Left colon (tissue), 2 donors: ENCODE results near the gene CDH7. TPM values are rescaled to one million over a fixed set of nuclear protein-coding genes. Genes with fewer than 3 reads are reported as not detected.

Experiments used
- ATAC-seq: fragments of 200-7000 bp; cut with Tn5 transposase; one replicate; pipeline ENCODE4 v1.9.1; 2020; ENCODE audit warnings: mild to moderate bottlenecking, moderate library complexity
- DNase-seq, 2 donors: peaks; one replicate each; pipeline ENCODE4 v3.0.0-alpha.2; 2020
- intact Hi-C, 2 donors: fragments of 100-400 bp; cut with DNase I in 1 of 2; cut with micrococcal nuclease in 1 of 2; formaldehyde crosslinking; loops; one replicate each; pipeline versions ENCODE4 v1.11.2 to v1.14.0; 2022; cut with DNase I, micrococcal nuclease
- long read RNA-seq: library from polyadenylated mRNA; unstranded; transcript quantifications from one replicate; pipeline ENCODE4 v2.0.0, GENCODE V29; 2021
- total RNA-seq, 2 donors: library from RNA; stranded (reverse); fragmentation: NEBNext Ultra II Directional; extraction: Animal tissue kit (Norgen Biotek cat#: 25700); gene quantifications; one replicate each; pipeline ENCODE4 v1.2.1, GENCODE V29; 2021
- donor health status: DM: no; HTN: no; CAD: no.
- donor health status: DM: yes; HTN: yes; CAD: no.

CDH7 gene
- not detected for total RNA-seq
- long read RNA-seq, result 0 reads

- no peak for ATAC-seq
- DNase-seq, result no peak
- intact Hi-C loops, result no loop called here
Observed at GRCh38 chr18:65750389-65751154, at the start of gene CDH7. CDH7 (plus strand) TSS chr18:65751012; CDS start chr18:65762843, 11,831 bp downstream.

- no peak for ATAC-seq
- intact Hi-C loops, result no loop called here
- no peak for DNase-seq
Observed at GRCh38 chr18:65704046-65704445, 46.8 kb upstream of the CDH7 start.

DNA sequence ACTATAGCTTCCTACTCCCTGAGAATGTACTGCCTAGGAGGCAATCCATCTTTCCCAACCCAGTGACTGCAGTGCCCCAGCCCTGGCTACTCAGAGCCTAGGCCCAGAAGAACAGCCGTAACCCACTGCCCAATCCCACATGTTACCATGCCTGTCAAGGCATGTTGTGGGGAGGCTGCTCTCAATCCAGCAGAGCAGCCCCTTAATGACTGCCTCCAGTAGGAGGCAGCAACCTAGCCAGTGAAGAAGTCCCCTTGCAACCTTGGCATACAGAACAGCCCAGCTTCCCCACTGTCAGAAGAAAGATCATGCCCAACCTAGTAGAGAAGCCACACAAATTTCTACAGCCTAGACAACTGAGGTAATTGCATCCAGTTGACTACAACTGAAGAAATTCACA is 44.2 kb upstream of the CDH7 start:
- no peak for DNase-seq
- no peak for ATAC-seq
- intact Hi-C loops, result no loop called here

DNA sequence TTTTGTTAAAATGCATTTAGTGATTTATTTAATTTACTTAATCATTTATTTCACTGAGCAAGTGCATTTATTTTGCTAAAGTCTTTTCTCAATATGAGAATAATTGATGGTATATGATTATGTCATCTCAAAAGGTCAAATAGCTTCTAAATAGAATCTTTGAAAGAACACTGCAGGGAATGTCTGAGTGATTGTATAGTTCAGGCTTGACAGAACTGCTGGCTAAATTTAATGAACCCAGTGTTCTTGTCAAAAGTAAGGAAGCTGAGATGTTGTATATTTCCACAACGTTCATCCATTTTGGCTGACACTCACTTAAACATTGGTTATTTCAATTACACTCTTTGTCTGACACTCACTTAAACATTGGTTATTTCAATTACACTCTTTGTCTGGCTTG is 39.3 kb upstream of the CDH7 start:
- ATAC-seq, result no peak
- intact Hi-C loops, result no loop called here
- DNase-seq, result no peak

- no peak for ATAC-seq
- intact Hi-C loops, result no loop called here
Observed at GRCh38 chr18:65721619-65722018, 29.2 kb upstream of the CDH7 start.

GRCh38 chr18:65725251-65726050 is 25.4 kb upstream of the CDH7 start:
- intact Hi-C loops, result no loop called here
- ATAC-seq (peak; percentile 74), DNase-seq (peak in 1 of 2 donors; percentile 54)

More at GRCh38 chr18:65721619-65722018, 29.2 kb upstream of the CDH7 start:
- DNase-seq, result no peak

GRCh38 chr18:65735155-65735554 is 15.7 kb upstream of the CDH7 start:
- no peak for ATAC-seq
- intact Hi-C loops, result no loop called here
- no peak for DNase-seq

DNA sequence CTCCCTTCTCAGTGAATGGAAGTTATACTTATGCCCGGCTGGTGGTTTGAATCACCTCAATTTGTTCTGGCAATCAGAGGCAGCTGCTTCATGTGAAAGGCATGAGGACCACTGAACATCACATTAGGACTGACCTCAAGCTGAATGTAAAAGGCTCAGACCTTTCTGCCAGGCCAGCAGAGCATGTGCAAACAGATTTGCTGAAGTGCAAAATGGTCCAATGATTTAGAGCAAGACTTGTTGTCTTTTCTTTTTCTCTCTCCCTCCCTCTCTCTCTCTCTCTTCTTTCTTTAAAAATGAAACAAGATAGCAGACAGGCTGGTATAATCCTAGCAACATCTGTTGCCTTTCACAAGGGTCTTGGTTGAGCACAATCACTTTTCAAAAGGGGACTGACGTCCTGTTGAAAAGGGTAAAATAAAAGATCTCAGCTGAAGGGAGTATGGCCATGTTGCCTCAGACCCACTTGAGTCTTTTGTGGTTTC is 13.3 kb upstream of the CDH7 start:
- DNase-seq (no peak), ATAC-seq (no peak)
- intact Hi-C loops, result no loop called here

DNA sequence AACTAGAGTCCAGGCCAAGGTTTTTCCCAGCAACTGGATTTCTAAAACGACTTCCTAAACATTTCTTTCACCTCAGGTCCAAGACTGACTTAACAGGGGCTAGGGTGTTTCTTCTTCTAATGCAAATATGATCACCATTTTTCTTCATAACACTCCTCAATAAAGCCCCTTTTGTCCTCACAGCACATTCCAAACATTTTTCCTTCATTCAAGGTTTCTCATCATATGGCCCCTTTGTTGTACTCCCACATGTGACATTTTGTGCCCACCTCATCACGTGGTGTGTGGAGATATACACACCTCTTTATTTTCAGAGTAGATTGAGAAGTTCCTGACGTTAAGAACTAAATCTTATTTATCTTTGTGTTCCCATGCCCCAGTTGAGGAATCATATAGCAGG is 3.9 kb upstream of the CDH7 start:
- DNase-seq, result no peak
- intact Hi-C loops, result no loop called here
- ATAC-seq, result no peak

GRCh38 chr18:65748321-65748720 is 2.5 kb upstream of the CDH7 start:
- ATAC-seq, result no peak
- DNase-seq, result no peak
- intact Hi-C loops, result no loop called here

DNA sequence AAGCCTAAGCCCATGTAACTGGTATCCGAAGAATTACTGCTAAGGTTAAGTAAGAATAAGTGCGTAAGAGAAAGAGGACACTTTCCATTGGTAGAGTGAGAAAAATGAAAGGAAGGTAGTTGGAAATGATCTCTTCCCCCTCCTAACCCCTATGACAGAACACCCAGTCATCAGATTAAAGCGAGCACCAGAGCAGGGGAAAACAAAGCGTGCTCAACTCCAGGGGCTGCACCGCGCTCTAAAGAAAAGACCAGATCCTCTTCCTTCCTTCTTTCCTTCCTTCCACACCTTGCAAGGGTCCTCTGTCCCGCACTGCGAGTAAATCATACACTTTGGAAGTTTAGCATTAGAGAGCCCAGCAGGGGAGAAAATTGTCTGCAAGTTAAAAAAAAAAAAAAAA is 971 bp upstream of the CDH7 start:
- ATAC-seq (no peak), DNase-seq (no peak)
- intact Hi-C loops, result no loop called here

- intact Hi-C loops, result no loop called here
- DNase-seq, result no peak
- ATAC-seq, result no peak
Observed at GRCh38 chr18:65751155-65752085, 608 bp downstream of the CDH7 start.

DNA sequence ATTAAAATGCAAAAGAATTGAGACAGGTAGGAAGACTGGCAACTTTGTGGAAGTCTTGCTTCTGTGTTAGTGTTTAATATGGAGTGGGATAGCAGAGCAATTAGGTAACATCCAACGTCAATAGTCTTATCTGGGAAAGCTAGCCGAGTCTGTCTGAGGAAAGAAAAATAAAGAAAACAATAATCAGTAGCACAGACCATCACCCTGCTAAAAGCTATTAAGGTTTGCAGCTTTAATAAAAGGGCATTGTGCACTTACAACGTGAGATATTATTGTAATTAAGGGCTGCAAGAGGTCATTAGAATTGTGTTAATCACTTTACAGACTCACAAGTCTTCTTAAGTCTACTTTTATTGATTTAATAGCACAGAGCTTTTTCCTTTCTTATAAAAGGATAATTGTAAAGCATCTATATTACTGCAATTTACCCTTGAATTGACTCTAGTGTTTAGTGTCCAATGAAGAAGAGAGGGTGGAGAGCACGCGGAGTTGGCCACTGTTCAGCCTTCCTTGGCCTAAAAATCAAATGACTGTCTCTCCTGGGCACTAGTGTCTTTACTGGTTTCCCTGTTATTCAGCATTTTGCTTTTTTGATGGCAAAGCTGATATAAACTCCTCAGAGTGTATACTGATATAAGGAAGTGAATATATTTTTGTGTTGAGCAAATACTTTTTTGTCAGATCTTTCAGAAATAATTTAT is 2.0 kb downstream of the CDH7 start:
- no peak for ATAC-seq

DNA sequence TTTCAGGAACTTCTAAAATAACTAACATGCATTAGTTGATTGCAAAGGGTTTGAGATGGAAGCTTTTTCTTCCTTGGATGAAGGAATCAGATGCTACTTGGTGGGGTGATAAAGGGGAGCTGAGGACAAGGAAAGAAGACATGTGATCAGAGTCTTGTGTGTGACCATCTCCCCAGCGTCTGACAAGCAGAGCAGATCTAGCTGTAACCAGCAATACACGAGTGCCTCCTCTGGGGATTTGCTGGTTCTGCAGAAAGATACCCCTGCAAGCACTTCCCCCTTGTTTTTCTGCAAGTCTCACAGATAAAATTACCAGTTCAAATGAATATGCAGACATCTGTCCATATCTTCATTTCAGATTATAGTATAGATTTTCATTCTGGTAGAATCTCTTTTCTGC is 2.7 kb downstream of the CDH7 start:
- intact Hi-C loops, result no loop called here
- no peak for DNase-seq
- peak; percentile 61 for ATAC-seq

More for the DNA sequence above, 2.0 kb downstream of the CDH7 start:
- no peak for DNase-seq
- intact Hi-C loops, result no loop called here

GRCh38 chr18:65754121-65754520 is 3.3 kb downstream of the CDH7 start:
- no peak for DNase-seq
- intact Hi-C loops, result no loop called here
- no peak for ATAC-seq

- ATAC-seq, result no peak
- no peak for DNase-seq
- intact Hi-C loops, result no loop called here
Observed at GRCh38 chr18:65755616-65756015, 4.8 kb downstream of the CDH7 start.

DNA sequence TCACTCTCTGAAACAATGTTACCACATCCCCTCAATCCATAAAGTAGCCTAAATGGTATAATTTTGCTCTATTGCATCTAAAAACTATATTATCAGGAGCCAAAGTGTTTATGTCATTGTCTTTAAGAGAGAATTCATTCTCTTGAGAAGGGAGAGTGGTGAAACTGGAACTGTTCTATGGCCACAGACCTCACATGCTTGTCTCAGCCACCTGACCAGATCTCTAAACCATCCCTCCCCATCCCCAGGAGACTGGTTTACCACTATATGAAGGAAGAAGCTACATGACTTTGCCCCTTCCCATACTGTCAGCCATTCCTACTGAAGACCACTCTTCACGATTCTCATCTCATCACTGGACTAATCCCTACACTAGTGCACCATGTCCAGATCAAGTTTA is 9.6 kb downstream of the CDH7 start:
- DNase-seq (no peak), ATAC-seq (no peak)
- intact Hi-C loops, result no loop called here

DNA sequence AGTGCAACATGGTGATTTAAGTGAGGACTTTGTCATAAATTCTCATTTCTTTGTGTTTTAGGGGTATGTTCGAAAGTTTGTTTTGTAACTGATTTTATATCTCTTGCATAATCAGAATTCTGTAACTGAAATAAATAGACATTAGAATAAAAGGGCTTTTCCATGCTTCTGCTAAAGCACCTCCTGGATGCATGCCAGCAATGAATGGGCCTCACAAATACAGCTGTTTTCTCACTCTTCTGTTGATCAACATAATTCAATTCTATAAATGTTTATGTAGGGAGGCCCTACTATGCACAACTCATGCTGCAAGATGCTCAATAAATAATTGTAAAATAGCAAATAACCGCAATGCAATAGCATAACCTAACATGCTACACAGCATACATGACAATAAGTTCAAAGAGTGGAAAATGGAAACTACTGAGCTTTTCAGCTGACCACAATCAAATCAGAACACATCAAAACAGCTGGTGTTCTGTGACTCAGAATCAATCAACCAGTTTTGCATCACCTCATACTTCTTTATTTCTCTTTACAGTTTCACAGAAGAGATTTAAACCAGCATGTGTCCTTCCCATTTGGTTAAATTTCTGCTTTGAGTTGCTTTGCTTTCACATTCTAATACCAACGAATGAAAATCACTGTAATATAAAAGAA is 11.0 kb downstream of the CDH7 start:
- DNase-seq (no peak), ATAC-seq (no peak)
- intact Hi-C loops, result no loop called here
